ENCODE measurements around the gene PGK2. TPM values are rescaled to one million over a fixed set of nuclear protein-coding genes. Genes with fewer than 3 reads are reported as not detected.

PGK2 gene
- total and polyA plus RNA-seq, 2 of the 8 experiments (the other 6 are each of a cell fraction or from before 2014, with no cell fraction given): not detected

DNA sequence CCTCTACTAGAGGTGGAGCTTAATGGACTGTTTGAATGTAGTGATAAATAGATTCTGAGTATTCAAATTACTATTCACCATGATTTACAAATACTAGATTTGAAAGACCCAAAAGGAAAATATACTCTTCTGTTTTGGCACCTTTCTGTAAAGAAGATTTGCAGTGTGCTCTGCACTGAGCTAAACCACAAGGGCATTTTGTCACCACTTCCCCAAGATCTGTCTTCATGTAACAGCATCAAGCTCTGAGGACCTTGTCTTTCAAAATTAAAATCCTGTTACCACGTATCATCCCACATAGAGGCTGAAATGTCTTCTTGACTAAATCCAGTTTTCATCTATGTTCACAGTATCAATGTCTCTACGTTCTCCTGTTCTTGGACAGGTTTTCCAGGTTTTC lies 3.3 kb upstream of the PGK2 start:
- Histone ChIP-seq H3K9me3 (ENCODE audit: insufficient read depth in 2 of 2, low read depth in 1 of 2, low read length in 1 of 2) (no peaks in the 10 kb centered on the region), H3K4ac (replicated peaks; ENCODE audit: insufficient read length, low read depth, low read length) (no peak overlapping the region), H3K4me3 (ENCODE audit: extremely low read depth in 1 of 4, insufficient read depth in 2 of 4, low read depth in 3 of 4, low read length in 4 of 4) (no peak overlapping the region), H3K79me2 (ENCODE audit: control insufficient read depth in 1 of 2, insufficient read depth in 2 of 2, low read length in 2 of 2) (no peaks in the 10 kb centered on the region), H4K91ac (replicated peaks; ENCODE audit: insufficient read length, low read length) (no peak overlapping the region), H3K23me2 (ENCODE audit: low read depth, low read length) (no peaks in the 10 kb centered on the region), H3K36me3 (ENCODE audit: control insufficient read depth in 2 of 4, insufficient read depth in 4 of 4, low read length in 3 of 4) (no peaks in the 10 kb centered on the region), H2AK5ac (ENCODE audit: low read depth, low read length) (no peak overlapping the region), H4K8ac (ENCODE audit: extremely low read depth, insufficient read depth, low read length) (no peak overlapping the region), H3K14ac (ENCODE audit: insufficient read length) (no peak overlapping the region), H3K4me2 (ENCODE audit: insufficient read depth in 1 of 2, low read depth in 2 of 2, low read length in 2 of 2) (no peak overlapping the region), H3K9ac (replicated peaks in 1 of 4; ENCODE audit: extremely low read depth in 1 of 4, low read depth in 3 of 4, low read length in 3 of 4) (no peak overlapping the region), H3K56ac (replicated peaks; ENCODE audit: insufficient read length, low read depth, low read length) (no peak overlapping the region), H2BK12ac (ENCODE audit: low read depth, low read length) (no peak overlapping the region), H3K27me3 (replicated peaks in 1 of 4; ENCODE audit: control insufficient read depth in 3 of 4, extremely low read depth in 1 of 4, insufficient read depth in 3 of 4, low read length in 3 of 4) (no peaks in the 10 kb centered on the region), H3K18ac (ENCODE audit: extremely low read depth, low read length) (no peak overlapping the region), H2BK120ac (replicated peaks; ENCODE audit: low read depth, low read length) (no peak overlapping the region), H2AFZ (ENCODE audit: low read length) (0 out of 2 replicates have a peak overlapping the region, but pooled peaks have one; percentile 8), H2BK20ac (ENCODE audit: low read length) (no peak overlapping the region), H3K79me1 (ENCODE audit: low read depth, low read length) (no peaks in the 10 kb centered on the region), H3K27ac (ENCODE audit: low read depth, low read length) (no peak overlapping the region), H3K4me1 (replicated peaks in 1 of 4; ENCODE audit: control insufficient read depth in 3 of 4, insufficient read depth in 4 of 4, low read length in 3 of 4) (no peaks in the 10 kb centered on the region; a peak in 1 of 7 replicates), H3K23ac (ENCODE audit: insufficient read length) (no peak overlapping the region), H2BK5ac (ENCODE audit: low read depth, low read length) (no peak overlapping the region), H4K5ac (ENCODE audit: insufficient read length, low read depth, low read length) (no peak overlapping the region), H2BK15ac (ENCODE audit: low read length) (no peak overlapping the region), H4K20me1 (replicated peaks in 1 of 2; ENCODE audit: control insufficient read depth in 1 of 2, insufficient read depth in 2 of 2, low read length in 2 of 2) (no peaks in the 10 kb centered on the region)
- 96% methylated on average over 2 of the region's 2 CpGs; no CpG with 5 or more reads in 1 of the 2 experiments for WGBS, 2 experiments (ENCODE audit: extremely low coverage in 1 of 2, insufficient coverage in 1 of 2, insufficient read length in 1 of 2, insufficient replicate concordance in 2 of 2, low coverage in 1 of 2, low lambda C conversion rate in 2 of 2, missing lambda C conversion rate in 1 of 2)
- DNase-seq (ENCODE audit: low read depth in 1 of 2, low spot score in 2 of 2) (no peak), FAIRE-seq (no peak)
- POLR2A ChIA-PET (ENCODE audit: partially characterized antibody): no interaction called here
- TF ChIP-seq SP4 (IDR thresholded peaks at IDR 0.05; ENCODE audit: low read length) (no peak), EP300 (IDR thresholded peaks at IDR 0.05; ENCODE audit: borderline replicate concordance in 1 of 2, low read depth in 2 of 2, low read length in 2 of 2) (no peak), HDAC2 (IDR thresholded peaks at IDR 0.05; ENCODE audit: borderline replicate concordance in 1 of 2, low read depth in 2 of 2, low read length in 2 of 2) (no peak), RXRA (IDR thresholded peaks at IDR 0.05; ENCODE audit: insufficient read depth, low read depth, low read length) (no peak), BCL11A (IDR thresholded peaks at IDR 0.05; ENCODE audit: low read depth in 2 of 2, low read length in 2 of 2) (no peak), MAFK (IDR thresholded peaks at IDR 0.05; ENCODE audit: low read depth, low read length) (no peak), ZNF274 (IDR thresholded peaks at IDR 0.05; ENCODE audit: borderline replicate concordance, extremely low read depth, low read length) (no peak), CEBPB (IDR thresholded peaks at IDR 0.05; ENCODE audit: low read depth, low read length) (no peak), NRF1 (IDR thresholded peaks at IDR 0.05; ENCODE audit: low read depth, low read length) (no peak), TBP (IDR thresholded peaks at IDR 0.05; ENCODE audit: low read depth, low read length) (no peak), TAF7 (optimal IDR thresholded peaks at IDR 0.05; ENCODE audit: borderline replicate concordance, low read depth, low read length) (no peak), BACH1 (IDR thresholded peaks at IDR 0.05; ENCODE audit: low read length) (no peak), RFX5 (IDR thresholded peaks at IDR 0.05; ENCODE audit: borderline replicate concordance, low read depth, low read length) (no peak)
- CTCF ChIA-PET (ENCODE audit: partially characterized antibody): interaction anchor here (1.1 to 2.2 kb wide), 4 partner anchors 12 to 258 kb away, joined by 3 to 4 read pairs (median 3); no protein-coding TSS in a partner anchor

Data from H1 (cell line).